ENCODE measurements around the gene AMOTL1.

GRCh38 chr11:94751218-94751609, 16.9 kb upstream of the AMOTL1 start:
- no peak for TF ChIP-seq CTCF (IDR thresholded peaks at IDR 0.05)
- TF ChIP-seq EP300 (IDR thresholded peaks at IDR 0.05): no peak

All from sigmoid colon (tissue), 4 donors.